NCI-H526 (cell line): Measurements from ENCODE around the gene ZNF205.
A peak's percentile ranks its signal among the peaks of the same experiment; 100 is the strongest.
"Not testable (repeated sequence)": the region's sequence is repeated elsewhere in the genome, so short reads cannot be mapped to it uniquely, and the experiment has no call there.

ENCODE experiments used
- DNase-seq, 2 experiments: peaks; one replicate each; lab custom pipeline; 2025; lab: John Stamatoyannopoulos, UW

Gene ZNF205

DNA sequence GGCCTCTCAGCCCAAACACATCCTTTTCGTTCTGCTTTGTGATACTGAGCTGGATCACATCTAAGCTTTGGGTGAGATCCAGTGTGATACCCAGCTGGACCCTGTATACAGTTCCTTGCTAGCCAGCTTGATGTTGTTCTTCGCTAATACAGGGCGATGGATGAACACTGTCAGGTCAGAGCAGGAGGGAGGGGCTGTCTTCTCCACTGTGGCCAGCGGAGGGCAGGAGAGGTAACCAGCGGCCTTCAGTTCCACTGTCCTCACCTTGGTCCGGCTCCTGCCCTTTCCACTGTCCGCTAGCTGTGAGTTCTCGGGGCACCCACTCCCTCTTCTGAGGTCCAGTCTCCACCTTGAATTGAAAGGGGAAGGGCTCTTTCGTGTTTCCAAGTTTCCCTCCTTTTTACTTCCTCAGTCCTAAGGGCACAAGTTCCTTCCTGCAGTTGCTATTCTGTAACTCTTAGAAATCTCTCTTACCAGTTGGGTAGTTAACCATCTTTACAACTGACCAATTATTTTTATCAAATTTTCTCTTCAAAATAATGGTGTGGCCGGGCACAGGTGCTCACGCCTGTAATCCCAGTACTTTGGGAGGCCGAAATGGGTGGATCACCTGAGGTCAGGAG, 19.5 kb downstream of the ZNF205 start:
- peak in 1 of 2 experiments; percentile 40 for DNase-seq

DNA sequence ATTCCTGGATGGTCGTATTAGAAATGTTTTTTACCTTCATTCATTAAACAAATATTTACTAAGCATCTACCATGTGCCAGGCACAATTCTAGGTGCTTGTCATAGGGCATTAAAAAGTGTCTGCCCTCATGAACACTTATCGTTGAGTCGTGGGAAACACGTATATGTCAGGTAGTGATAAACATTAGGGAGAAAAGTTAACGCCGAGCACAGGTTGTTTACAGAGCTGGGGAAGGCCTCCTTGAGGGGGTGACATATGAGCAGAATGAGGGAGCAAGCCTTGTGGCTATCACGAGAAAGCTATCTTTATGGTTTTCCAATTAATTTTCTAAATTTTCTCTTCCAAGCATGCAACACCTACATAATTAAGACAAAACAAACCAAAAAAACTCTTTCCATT, 21.5 kb downstream of the ZNF205 start:
- no peak for DNase-seq

- DNase-seq = peak; percentile 94 to 97
These were observed 22.1 kb downstream of the ZNF205 start, which contains the start of gene ZNF213 for GRCh38 chr16:3134338-3135125. TSS of gene ZNF213 (plus strand) at chr16:3135029. CDS start at chr16:3137281, 2,252 bp downstream.

- DNase-seq = peak in 1 of 2 experiments; percentile 53
These were observed 22.8 kb downstream of the ZNF205 start for GRCh38 chr16:3135126-3135715.

- DNase-seq = no peak
These were observed 24.9 kb downstream of the ZNF205 start for GRCh38 chr16:3137267-3137666.

- DNase-seq = no peak
These were observed 26.0 kb downstream of the ZNF205 start for GRCh38 chr16:3138342-3138741.

DNA sequence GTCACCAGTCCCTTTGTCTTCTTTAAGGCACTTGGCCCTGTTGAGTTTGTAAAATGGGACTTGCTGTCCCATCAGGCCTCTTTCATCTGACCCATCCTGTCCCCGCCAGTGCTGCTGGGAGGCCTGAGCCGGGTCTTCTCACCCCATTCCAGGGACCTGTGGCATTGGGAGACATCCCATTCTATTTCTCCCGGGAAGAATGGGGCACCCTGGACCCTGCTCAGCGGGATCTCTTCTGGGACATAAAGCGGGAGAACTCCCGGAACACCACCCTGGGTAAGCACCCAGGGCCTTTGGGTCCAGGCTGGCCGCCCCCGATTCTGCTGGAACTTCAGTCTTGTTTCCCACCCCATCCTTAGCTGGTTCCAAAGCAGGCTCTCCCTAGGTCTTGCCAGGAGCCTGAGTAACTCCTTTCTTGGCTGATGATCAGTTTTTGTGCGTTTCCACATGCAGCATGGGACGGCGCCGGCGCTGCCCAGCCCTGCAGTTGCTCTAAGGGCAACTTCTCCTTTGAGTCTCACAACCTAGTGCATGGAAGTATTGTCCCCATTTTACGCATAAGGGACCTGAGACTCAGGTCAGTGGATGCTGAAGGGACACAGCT, 26.5 kb downstream of the ZNF205 start:
- no peak for DNase-seq

DNA sequence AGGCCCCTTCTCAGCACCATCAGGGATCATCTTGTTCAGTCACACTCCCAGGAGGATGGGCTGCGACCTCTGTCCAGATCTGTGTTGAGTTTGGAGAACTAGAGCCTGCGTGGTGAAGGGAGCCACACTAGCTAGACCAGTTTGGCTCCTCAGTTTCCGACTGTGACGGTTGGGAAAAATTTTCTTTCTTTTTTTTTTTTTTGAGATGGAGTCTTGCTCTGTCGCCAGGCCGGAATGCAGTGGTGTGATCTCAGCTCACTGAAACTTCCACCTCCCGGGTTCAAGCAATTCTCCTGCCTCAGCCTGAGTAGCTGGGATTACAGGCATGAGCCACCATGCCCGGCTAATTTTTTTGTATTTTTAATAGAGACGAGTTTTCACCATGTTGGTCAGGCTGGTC, 27.2 kb downstream of the ZNF205 start:
- not testable (repeated sequence) for DNase-seq

- DNase-seq = no peak
These were observed 28.4 kb downstream of the ZNF205 start for GRCh38 chr16:3140603-3141427.

GRCh38 chr16:3141781-3142311, 29.5 kb downstream of the ZNF205 start:
- DNase-seq = no peak

GRCh38 chr16:3142327-3142726, 29.9 kb downstream of the ZNF205 start:
- DNase-seq = no peak

GRCh38 chr16:3142770-3143169, 30.4 kb downstream of the ZNF205 start:
- DNase-seq = no peak

- DNase-seq = no peak
These were observed 30.8 kb downstream of the ZNF205 start for GRCh38 chr16:3143189-3143588.

DNA sequence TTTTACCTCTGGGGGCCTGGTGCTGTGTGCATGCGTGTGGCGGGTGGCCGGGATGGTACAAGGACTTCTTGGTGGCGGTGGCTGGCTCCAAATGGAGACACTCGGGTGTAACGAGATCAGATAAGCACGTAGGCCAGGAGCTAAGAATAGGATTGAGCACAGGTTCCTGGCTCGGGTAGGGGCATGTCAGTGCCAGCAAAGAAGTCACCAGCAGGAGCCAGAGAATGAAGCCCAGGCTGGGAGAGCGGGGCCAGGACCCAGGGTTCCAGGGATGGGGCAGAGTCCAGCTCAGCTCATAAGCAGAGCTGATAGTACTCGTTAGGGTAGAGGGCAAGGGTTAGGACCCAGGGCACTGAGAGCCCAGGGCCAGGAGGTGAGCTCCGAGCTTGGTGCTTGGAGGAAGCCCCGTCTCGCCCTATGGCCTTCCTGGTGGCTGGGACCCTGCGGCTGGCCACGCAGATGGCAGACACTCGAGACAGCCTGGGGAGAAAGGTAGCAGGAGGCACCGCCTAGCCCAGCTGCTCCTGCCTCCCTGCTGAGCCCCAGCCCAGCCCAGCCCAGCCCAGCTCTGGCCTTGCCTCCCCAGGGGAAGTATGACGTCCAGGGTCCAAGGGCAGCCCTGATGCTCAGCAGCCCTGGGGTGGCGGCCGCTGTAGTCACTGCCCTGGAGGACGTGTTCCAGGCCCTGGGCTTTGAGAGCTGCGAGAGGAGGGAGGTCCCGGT, 31.4 kb downstream of the ZNF205 start:
- no peak for DNase-seq

- no peak for DNase-seq
These were observed 32.1 kb downstream of the ZNF205 start for GRCh38 chr16:3144321-3144983.

GRCh38 chr16:3145151-3145550, 32.8 kb downstream of the ZNF205 start:
- no peak for DNase-seq

DNA sequence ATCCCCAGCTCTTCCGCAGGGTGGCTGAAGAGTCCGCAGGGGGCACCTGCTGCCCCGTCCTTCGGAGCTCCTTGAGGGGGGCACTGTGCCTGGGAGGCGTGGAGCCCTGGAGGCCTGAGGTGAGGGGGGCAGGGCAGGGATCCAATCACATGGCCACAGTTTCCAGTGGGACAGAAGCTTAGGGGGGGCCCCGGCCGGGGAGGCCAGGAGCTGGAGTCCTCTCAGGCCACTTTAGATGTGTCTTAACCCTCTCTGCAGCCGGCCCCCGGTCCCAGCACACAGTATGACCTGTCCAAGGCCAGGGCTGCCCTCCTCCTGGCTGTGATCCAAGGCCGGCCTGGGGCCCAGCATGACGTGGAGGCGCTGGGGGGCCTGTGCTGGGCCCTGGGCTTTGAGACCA, 33.3 kb downstream of the ZNF205 start:
- DNase-seq = no peak

DNA sequence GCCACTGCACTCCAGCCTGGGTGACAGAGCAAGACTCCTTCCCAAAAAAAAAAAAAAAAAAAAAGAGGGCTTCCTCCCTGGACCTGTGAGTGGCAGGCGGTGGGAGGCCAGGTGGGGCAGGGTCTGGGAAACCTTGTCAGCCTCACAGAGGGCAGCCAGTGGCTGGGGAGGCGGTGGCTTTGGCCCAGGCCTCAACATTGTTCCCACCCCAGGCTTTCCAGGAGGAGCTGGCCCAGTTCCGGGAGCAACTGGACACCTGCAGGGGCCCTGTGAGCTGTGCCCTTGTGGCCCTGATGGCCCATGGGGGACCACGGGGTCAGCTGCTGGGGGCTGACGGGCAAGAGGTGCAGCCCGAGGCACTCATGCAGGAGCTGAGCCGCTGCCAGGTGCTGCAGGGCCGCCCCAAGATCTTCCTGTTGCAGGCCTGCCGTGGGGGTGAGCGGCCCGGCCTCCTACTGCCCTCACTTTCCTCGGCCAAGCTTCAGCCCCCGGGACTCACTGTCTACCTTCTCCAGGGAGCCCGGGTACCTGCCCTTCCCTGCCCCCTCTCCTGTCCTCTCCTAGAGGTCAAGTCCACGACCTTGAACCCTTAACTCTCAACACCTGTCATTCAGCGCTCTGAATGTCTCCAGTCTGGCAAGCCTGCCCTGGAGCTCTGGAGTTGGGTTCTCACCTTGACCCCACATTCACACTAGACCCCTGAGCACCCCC, 34.8 kb downstream of the ZNF205 start:
- DNase-seq = no peak

DNA sequence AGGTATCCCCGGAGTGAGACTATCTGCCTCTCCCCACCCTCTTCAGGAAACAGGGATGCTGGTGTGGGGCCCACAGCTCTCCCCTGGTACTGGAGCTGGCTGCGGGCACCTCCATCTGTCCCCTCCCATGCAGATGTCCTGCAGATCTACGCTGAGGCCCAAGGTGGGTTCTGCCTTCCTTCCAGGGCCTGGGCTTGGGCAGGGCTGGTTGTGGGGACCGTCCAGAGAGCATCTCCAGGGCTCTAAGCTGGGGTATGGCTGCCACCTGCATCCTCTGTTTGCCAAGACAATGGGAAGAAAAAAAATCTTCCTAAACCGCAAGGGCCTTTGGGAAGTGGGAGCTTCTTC, 35.3 kb downstream of the ZNF205 start:
- no peak for DNase-seq
